Tibial artery (tissue), 4 donors: Measurements from ENCODE around the gene CDC14C.

Source experiments
- DNase-seq, 2 donors: peaks; one replicate each; pipeline ENCODE4 v3.0.0-alpha.2; 2019
- H3K27ac ChIP-seq, 2 donors: fragments of 200-600 bp; sonication (generic) in 1 of 2; 1 replicate in 1 of 2; 2 replicates in 1 of 2; pipeline ENCODE4 v1.5.1; 2018 to 2019; ENCODE audit warnings: mild to moderate bottlenecking in 1 of 2
- H3K27me3 ChIP-seq, 2 donors: fragments of 200-600 bp; sonication (generic) in 1 of 2; one replicate each; pipeline versions ENCODE4 v1.5.1 to v1.6.0; 2016 to 2019
- H3K36me3 ChIP-seq, 3 donors: fragments of 200-600 bp; sonication (generic) in 2 of 3; one replicate each; pipeline ENCODE4 v1.5.1; 2016 to 2019; ENCODE audit warnings: mild to moderate bottlenecking in 2 of 3
- H3K4me1 ChIP-seq, 4 donors: fragments of 200-600 bp; sonication (generic) in 2 of 4; 1 replicate in 3 of 4; 2 replicates in 1 of 4; pipeline ENCODE4 v1.5.1; 2016 to 2019
- H3K4me3 ChIP-seq, 2 donors: fragments of 200-600 bp; sonication (generic) in 1 of 2; 1 replicate in 1 of 2; 2 replicates in 1 of 2; pipeline ENCODE4 v1.5.1; 2018 to 2019; ENCODE audit warnings: mild to moderate bottlenecking in 2 of 2
- H3K9me3 ChIP-seq, 3 donors: fragments of 200-600 bp; sonication (generic) in 1 of 3; one replicate each; pipeline ENCODE4 v1.5.1; 2016 to 2019
- intact Hi-C: fragments of 100-400 bp; cut with DNase I; formaldehyde crosslinking; loops from one replicate; pipeline ENCODE4 v1.15.0; 2023; ENCODE audit warnings: low total_unique reads
- TF ChIP-seq, protein P1 (sequence below), 2 experiments: fragments of 200-600 bp in 1 of 2; fragments of 450-650 bp in 1 of 2; IDR thresholded peaks; one replicate each; pipeline ENCODE4 v1.5.1; 2017 to 2019; ENCODE audit warnings: antibody characterized with exemption in 2 of 2, mild to moderate bottlenecking in 1 of 2, moderate library complexity in 1 of 2

The CDC14C gene

DNA sequence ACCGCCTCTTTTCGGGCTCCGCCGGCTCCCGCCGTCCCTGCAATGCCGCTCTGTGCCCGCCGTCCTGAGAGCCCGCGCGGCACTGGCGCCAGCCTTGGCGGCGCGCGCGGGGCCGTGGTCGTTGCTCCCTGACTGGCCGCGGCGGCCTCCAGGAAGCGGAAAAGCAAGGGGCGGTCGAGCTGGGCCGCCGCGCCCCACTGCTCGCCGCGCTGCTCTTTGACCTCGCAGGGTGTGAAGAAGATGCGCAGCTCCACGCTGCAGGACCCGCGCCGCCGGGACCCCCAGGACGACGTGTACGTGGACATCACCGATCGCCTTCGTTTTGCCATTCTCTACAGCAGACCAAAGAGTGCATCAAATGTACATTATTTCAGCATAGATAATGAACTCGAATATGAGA lies at the start of gene CDC14C:
CDC14C (plus strand) TSS at position 115 of the 400 bp plus-strand sequence; CDS start at position 241, 126 bp downstream.
- H3K27ac ChIP-seq = no peak within 1 kb of the TSS
- H3K4me3 ChIP-seq = no peak within 1 kb of the TSS
- no peaks in the 10 kb centered on the region for H3K9me3 ChIP-seq
- no peaks in the 10 kb centered on the region for H3K27me3 ChIP-seq
- no peaks in the 10 kb centered on the region for H3K4me1 ChIP-seq
- TF ChIP-seq, protein P1, sequence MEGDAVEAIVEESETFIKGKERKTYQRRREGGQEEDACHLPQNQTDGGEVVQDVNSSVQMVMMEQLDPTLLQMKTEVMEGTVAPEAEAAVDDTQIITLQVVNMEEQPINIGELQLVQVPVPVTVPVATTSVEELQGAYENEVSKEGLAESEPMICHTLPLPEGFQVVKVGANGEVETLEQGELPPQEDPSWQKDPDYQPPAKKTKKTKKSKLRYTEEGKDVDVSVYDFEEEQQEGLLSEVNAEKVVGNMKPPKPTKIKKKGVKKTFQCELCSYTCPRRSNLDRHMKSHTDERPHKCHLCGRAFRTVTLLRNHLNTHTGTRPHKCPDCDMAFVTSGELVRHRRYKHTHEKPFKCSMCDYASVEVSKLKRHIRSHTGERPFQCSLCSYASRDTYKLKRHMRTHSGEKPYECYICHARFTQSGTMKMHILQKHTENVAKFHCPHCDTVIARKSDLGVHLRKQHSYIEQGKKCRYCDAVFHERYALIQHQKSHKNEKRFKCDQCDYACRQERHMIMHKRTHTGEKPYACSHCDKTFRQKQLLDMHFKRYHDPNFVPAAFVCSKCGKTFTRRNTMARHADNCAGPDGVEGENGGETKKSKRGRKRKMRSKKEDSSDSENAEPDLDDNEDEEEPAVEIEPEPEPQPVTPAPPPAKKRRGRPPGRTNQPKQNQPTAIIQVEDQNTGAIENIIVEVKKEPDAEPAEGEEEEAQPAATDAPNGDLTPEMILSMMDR (IDR thresholded peaks at IDR 0.05) = no peak
- no peak for DNase-seq
- intact Hi-C loops = no loop called here
- no peaks in the 10 kb centered on the region for H3K36me3 ChIP-seq

DNA sequence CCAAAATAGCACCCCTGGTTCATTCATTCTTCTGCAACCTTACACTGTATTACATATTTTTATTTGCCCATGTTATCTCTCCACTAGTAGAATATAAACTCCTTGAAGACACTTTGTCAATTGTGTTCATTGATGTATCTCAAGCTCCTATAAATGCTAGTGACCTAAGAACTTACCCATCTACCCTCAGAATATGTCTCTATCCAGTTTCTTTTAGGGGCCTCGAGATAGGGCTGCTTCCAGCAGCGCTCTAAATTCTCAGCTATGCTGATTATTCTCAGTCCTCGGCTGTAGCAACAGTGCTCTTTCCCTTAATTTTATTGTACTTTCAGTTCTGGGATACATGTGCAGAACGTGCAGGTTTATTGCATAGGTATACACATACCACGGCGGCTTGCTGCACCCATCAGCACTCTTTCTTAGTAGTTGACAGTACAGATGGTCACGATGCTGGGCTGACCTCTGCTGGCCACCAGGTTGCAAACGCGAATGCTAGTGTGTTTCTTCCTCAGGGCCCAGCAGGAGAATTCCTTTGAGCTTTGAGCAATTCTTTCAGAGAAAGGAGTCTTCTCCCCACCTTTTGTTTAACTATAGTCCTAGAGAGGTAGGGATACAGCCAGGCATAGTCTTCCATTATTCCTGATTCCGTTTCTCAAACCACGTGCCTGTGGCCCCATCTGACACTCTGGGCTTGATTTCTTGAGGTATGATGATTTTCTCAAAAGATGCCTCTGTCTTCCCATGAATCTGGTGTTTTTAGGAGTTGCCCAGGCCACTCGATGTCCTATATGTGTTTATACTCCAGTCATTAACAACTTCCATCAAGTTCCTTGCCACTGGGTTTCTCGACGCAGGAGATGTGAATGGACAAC lies 49.1 kb upstream of the CDC14C start:
- intact Hi-C loops = no loop called here
- Histone ChIP-seq H3K4me3 (no peak overlapping the region), H3K27ac (no peak overlapping the region), H3K4me1 (no peaks in the 10 kb centered on the region), H3K27me3 (no peaks in the 10 kb centered on the region), H3K36me3 (no peaks in the 10 kb centered on the region), H3K9me3 (no peaks in the 10 kb centered on the region)
- TF ChIP-seq, protein P1 (IDR thresholded peaks at IDR 0.05) = no peak
- DNase-seq = no peak

DNA sequence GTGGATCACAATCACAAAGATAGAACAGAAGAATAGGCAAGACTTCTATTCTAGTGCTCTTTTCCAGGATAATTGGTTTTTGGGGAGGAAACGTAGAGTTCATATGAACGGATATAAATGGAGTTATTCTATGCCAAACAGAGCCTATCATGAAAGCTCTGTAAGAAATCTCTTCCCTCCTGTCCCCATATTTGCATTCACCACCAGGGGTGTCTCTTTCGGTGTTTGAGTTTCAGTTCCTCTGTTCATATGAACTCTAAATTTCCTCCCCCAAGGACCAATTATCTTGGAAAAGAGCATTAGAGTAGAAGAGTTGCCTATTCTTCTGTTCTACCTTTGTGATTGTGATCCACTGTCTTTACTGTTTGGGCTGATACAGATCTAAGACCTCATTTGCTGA lies 48.3 kb upstream of the CDC14C start:
- intact Hi-C loops = no loop called here
- H3K36me3 ChIP-seq = no peaks in the 10 kb centered on the region
- DNase-seq = no peak
- H3K4me1 ChIP-seq = no peaks in the 10 kb centered on the region
- TF ChIP-seq, protein P1 (IDR thresholded peaks at IDR 0.05) = no peak
- H3K27ac ChIP-seq = no peak overlapping the region
- H3K9me3 ChIP-seq = no peaks in the 10 kb centered on the region
- no peak overlapping the region for H3K4me3 ChIP-seq
- H3K27me3 ChIP-seq = no peaks in the 10 kb centered on the region

DNA sequence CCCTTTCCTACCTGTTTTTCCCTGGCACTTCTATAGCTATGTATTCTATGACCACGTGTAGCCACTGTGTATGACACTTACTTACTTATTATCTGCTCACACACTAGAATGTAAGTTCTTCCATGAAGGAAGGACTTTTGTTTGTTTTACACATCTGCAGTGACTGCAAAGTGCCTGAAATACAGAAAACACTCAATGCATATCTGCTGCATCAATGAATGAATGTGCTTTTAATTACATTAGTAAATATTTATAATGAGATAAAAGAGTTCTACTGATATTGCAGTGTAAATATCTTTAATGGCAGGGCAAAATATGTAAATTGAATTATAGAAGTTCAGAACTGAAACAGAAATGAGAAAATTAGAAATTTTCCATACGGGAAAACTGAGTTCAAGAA lies 43.5 kb upstream of the CDC14C start:
- no peaks in the 10 kb centered on the region for H3K9me3 ChIP-seq
- H3K4me1 ChIP-seq = no peaks in the 10 kb centered on the region
- H3K27ac ChIP-seq = no peak overlapping the region
- no peaks in the 10 kb centered on the region for H3K36me3 ChIP-seq
- no peaks in the 10 kb centered on the region for H3K27me3 ChIP-seq
- intact Hi-C loops = no loop called here
- TF ChIP-seq, protein P1 (IDR thresholded peaks at IDR 0.05) = no peak
- DNase-seq = no peak
- no peak overlapping the region for H3K4me3 ChIP-seq

DNA sequence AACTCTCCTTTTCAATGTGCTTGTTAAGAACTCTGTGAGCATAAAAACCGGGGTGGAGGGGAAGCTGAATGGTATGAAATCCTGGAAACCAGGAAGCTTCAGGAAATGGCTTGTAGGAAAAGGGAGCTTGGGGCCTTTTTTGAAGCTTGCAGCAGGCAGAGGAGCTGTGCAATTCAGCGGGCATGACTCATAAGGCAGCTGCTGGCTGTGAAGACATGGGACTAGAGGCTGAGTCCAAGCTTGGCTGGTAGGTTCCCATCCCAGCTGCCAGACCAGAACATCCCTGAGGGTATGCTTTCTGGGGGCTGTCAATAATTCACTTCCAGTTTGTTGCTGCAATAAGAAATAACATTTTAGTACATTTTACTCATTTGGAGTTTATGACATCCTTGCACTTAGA lies 36.8 kb upstream of the CDC14C start:
- Histone ChIP-seq H3K27me3 (no peaks in the 10 kb centered on the region), H3K9me3 (no peaks in the 10 kb centered on the region), H3K27ac (no peak overlapping the region), H3K4me3 (no peak overlapping the region), H3K36me3 (no peaks in the 10 kb centered on the region), H3K4me1 (no peaks in the 10 kb centered on the region)
- intact Hi-C loops = no loop called here
- TF ChIP-seq, protein P1 (IDR thresholded peaks at IDR 0.05) = no peak
- DNase-seq = peak in 1 of 2 donors; percentile 25
